Measurements from ENCODE around the gene PLCB2.

PLCB2 gene

DNA sequence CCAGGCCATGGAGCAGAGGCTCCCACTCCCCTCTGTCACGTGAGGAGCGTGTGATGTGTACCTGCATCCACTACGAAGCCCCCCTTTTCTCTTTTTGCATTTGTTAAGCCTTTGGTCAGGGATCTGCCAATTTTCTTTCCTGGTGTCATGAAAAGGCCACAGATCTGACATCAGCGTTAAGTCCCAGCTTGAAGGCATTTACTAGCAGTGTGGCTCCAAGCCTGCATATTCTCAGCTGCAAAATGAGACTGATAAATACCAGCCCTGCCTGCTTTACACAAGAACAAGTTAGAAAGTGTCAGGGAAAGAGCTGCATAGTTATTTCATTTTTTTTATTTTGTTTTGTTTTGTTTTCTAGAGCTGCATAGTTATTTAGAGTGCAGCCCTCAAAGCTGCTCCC lies 22.6 kb downstream of the PLCB2 start:
- TF ChIP-seq, protein P1, sequence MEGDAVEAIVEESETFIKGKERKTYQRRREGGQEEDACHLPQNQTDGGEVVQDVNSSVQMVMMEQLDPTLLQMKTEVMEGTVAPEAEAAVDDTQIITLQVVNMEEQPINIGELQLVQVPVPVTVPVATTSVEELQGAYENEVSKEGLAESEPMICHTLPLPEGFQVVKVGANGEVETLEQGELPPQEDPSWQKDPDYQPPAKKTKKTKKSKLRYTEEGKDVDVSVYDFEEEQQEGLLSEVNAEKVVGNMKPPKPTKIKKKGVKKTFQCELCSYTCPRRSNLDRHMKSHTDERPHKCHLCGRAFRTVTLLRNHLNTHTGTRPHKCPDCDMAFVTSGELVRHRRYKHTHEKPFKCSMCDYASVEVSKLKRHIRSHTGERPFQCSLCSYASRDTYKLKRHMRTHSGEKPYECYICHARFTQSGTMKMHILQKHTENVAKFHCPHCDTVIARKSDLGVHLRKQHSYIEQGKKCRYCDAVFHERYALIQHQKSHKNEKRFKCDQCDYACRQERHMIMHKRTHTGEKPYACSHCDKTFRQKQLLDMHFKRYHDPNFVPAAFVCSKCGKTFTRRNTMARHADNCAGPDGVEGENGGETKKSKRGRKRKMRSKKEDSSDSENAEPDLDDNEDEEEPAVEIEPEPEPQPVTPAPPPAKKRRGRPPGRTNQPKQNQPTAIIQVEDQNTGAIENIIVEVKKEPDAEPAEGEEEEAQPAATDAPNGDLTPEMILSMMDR (IDR thresholded peaks at IDR 0.05; ENCODE audit: low read depth, low read length, missing control alignments) = no peak
- no peak overlapping the region for H3K4me3 ChIP-seq (replicated peaks; ENCODE audit: low read depth, low read length)
- no peak for DNase-seq (ENCODE audit: extremely low read depth, low read depth)

DNA sequence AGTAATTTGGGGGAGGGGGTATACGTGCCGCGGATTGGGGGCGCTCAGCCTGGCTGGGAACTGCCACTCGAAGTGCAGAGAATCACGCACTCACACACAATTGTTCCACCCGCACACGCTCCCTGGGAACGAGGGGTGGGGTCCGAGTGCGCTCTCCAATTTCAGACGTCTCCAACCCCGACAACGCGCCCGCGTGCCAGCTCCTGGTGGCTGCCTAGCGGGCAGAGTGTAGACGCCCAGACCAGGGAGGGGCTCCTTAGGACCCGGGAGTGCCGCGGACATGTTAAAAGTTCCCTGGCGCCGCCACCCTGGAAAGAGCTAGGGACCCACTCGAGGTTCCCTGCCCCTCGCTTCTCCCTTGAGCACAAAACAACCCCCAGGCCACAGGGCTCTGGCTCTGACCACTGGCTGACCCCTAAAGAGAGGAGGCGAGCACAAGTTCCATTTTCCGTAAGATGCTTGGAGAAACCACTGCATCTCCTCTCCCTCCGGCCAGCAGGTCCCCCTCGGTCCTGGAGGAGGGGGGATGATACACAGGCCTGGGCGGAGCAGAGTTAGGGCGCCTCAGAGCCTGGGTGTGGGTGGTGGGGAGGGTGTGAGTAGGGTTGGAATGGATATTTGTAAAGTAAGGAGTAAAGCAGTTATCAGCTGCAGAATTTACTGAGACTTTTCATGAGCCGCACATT lies 24.0 kb downstream of the PLCB2 start:
- TF ChIP-seq, protein P1 (IDR thresholded peaks at IDR 0.05; ENCODE audit: low read depth, low read length, missing control alignments) = no peak
- DNase-seq (ENCODE audit: extremely low read depth, low read depth) = no peak
- H3K4me3 ChIP-seq (replicated peaks; ENCODE audit: low read depth, low read length) = no peak overlapping the region

DNA sequence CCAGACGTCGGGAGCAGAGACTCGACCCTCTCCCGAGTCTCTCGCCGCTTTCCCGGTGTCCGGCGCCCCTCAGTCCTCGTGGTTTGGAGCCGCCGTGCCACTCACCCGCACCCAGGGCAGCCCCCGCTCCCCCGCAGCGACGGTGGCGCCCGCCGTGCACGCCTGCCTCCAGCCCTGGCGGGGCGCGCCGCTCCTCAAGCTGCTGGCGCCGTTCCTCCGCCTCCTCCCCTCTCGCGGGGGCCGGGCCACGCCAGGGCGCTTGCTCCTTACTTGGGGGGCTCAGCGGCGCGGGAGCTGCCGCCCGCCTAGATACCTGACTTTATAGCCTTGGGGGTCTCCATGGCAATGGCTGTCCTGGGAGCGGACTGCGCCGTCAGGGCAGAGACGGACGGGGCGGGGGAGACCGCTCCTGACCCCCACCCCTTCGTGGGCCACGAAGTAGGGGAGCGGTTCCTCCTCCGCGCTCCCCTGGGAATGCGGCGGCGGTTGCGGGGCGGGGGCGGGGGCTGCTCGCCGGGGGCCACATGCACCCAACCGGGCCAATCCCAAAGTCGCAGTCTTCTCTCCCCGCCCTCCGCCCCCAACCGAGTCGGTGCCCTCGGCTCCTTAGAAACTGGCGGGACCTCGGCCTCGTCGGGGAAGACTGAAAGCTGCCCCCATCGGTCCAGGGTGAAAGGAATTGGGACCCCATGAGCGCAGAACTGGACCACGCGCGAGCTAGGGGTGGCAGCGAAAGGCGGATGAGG lies 24.7 kb downstream of the PLCB2 start, which contains the start of gene ANKRD63:
ANKRD63 (minus strand) TSS at position 196 of the 746 bp plus-strand sequence. CDS start 478 bp downstream, outside the sequence.
- TF ChIP-seq, protein P1 (IDR thresholded peaks at IDR 0.05; ENCODE audit: low read depth, low read length, missing control alignments) = no peak
- H3K4me3 ChIP-seq (replicated peaks; ENCODE audit: low read depth, low read length) = peak within 1 kb of the TSS; percentile 21
- no peak for DNase-seq (ENCODE audit: extremely low read depth, low read depth)

DNA sequence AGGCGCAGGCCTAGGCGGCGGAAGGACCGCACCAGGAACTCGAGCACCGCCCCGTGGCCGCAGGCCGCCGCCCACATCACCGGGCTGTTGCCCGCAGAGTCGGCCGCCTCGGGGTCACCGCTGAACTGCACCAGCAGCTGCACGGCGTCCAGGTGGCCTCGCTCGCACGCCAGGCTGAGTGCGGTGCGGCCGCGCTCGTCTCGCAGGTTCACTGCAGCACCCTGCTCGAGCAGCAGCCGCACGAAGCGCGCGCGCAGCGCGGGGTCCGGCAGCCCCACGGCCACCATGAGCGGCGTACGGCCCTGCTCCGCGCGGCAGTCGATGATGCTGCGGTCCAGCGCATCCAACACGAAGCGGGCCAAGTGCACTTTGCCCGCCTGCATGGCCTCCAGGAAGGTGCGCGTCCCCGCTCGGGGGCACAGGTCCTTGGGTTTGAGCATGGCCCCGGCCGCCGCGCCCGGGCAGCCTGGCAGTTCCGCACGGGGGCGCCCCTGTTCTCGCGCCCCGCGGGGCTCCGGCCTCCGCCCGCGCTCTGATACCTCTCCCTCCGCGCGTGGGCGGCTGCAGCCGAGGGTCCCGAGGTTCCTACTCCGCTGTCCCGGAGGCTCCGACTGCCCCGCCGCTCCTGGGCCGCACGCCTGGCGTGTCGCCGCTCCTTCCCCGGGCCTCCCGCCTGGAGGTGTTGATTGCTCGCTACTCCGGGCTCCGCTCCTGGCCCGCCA lies 25.4 kb downstream of the PLCB2 start:
- TF ChIP-seq, protein P1 (IDR thresholded peaks at IDR 0.05; ENCODE audit: low read depth, low read length, missing control alignments) = peak; percentile 33
- DNase-seq (ENCODE audit: extremely low read depth, low read depth) = no peak
- peak overlapping the region; percentile 21 for H3K4me3 ChIP-seq (replicated peaks; ENCODE audit: low read depth, low read length)

DNA sequence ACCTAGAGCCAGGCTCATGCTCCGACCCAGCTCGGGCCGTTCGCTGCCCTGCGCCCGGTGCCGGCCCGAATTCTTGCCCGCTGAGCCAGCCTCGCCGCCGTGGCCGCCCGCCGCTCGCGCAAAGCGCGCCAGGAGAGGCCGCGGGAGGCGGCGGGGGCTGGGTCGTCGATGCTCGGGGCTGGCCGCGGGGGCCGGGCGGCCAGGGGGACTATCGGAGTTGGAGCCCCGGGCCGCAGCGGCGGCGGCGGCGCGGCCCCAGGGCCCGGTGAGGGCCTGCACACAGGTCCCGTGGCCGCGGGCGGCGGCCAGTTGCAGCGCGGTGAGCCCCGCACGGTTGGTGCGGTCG lies 26.0 kb downstream of the PLCB2 start:
- no peak for DNase-seq (ENCODE audit: extremely low read depth, low read depth)
- H3K4me3 ChIP-seq (replicated peaks; ENCODE audit: low read depth, low read length) = peak overlapping the region; percentile 21
- TF ChIP-seq, protein P1 (IDR thresholded peaks at IDR 0.05; ENCODE audit: low read depth, low read length, missing control alignments) = no peak

DNA sequence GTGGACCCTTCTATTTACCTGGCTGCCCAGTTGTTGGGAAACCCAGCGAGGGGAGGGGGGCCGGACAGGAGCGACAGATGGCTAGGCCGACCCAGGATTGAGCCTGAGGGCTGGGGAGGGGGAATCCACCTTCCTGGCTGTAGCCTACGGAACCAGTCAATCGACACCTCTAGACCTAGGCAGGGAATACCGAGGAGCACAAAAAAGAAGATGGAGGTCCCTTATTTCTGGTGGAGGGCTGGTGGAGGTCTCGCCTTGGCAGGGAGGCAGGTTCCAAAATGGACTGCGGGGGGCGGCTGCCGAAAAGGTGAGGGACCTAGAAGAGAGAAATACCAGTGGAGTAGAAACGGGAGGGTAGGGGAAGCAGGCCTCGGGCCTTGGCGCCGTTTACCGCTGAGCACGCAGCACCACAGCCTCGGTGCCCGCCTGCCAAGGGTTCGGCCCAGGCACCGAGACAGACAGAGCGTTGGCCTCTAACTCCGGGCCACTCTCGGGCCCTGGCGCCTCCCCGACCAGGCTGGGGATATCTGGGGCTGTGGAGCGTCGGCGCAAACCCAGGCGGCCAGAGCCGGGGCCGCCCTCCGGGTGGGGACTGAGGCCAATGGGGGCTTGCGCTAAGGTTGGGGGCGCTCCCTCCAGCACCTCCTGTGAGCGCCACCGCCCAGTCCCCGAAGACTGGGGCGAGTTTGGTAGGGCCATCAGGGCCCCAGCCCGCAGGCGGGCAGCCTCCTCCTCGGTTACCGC lies 26.5 kb downstream of the PLCB2 start:
- TF ChIP-seq, protein P1 (IDR thresholded peaks at IDR 0.05; ENCODE audit: low read depth, low read length, missing control alignments) = no peak
- no peak for DNase-seq (ENCODE audit: extremely low read depth, low read depth)
- no peak overlapping the region for H3K4me3 ChIP-seq (replicated peaks; ENCODE audit: low read depth, low read length)

Measured in HFF-Myc (cell line).